ENCODE data around the gene APRT. TPM values are rescaled to one million over a fixed set of nuclear protein-coding genes. Genes with fewer than 3 reads are reported as not detected.

Gene APRT
- total and polyA plus RNA-seq, 2 of the 8 experiments (the other 6 are each of a cell fraction or from before 2014, with no cell fraction given), result 221 to 267 TPM

DNA sequence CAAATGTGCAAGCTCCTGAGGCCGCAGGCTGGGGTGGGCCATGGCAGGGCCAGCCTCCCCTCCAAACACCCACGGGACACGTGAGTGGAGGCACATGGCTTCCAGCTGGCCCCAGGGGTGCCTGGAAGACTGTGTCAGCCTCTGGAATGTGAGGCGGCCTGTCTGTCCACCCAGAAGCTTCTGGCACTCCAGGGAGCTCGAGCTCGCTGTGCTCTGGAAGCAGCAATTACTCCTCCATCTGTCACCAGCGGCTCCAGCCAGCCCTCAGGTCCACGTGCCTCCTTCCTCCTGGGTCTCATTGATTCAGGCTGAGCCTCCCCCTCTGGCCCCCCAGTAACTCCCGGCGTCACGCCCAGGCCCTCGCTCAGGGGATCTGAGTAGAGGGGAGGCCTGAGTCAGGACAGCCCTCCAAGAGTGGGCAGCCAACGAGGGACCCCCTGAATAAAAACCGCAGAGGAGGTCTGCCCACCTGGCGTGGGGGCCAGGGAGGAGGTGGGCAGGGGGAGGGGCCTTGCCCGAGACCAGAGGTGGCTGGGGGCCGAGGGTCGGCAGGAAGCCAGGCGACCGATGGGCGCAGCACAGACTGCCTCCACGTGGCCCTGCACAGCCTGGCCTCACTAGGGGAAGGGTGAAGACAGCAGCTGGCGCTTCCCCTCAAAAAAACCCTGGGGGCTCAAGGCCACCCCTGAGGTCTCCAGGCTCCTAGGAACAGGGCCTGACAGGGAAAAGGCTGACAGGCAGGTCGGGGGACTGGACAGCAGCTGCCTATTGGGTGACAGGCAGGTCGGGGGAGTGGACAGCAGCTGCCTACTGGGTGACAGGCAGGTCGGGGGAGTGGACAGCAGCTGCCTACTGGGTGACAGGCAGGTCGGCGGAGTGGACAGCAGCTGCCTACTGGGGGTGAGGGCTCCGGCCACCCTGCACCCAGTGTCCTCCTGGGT lies 38.6 kb downstream of the APRT start:
- no peak overlapping the region for H3K23ac ChIP-seq (ENCODE audit: insufficient read length)
- TF ChIP-seq MAX (IDR thresholded peaks at IDR 0.05) (no peak), TAF7 (optimal IDR thresholded peaks at IDR 0.05; ENCODE audit: borderline replicate concordance, low read depth, low read length) (no peak), TEAD4 (IDR thresholded peaks at IDR 0.05; ENCODE audit: low read depth, low read length) (no peak), BCL11A (IDR thresholded peaks at IDR 0.05; ENCODE audit: low read depth in 2 of 2, low read length in 2 of 2) (no peak), SIN3A (conservative IDR thresholded peaks at IDR 0.05 in 1 of 2, IDR thresholded peaks at IDR 0.05 in 1 of 2; ENCODE audit: low read depth in 1 of 2, low read length in 2 of 2) (no peak; a peak in 1 of 4 replicates), RAD21 (IDR thresholded peaks at IDR 0.05 in 1 of 2, conservative IDR thresholded peaks at IDR 0.05 in 1 of 2; ENCODE audit: low read depth in 2 of 2, low read length in 2 of 2) (no peak)
- no peak overlapping the region for H3K9ac ChIP-seq (replicated peaks in 1 of 4; ENCODE audit: extremely low read depth in 1 of 4, low read depth in 3 of 4, low read length in 3 of 4)
- FAIRE-seq, result no peak
- no peaks in the 10 kb centered on the region for H3K36me3 ChIP-seq (ENCODE audit: control insufficient read depth in 2 of 4, insufficient read depth in 4 of 4, low read length in 3 of 4)
- no peak overlapping the region for H3K14ac ChIP-seq (ENCODE audit: insufficient read length)
- H2BK5ac ChIP-seq (ENCODE audit: low read depth, low read length), result no peak overlapping the region
- peak overlapping the region; percentile 6 for H3K56ac ChIP-seq (replicated peaks; ENCODE audit: insufficient read length, low read depth, low read length)
- H4K8ac ChIP-seq (ENCODE audit: extremely low read depth, insufficient read depth, low read length), result 0 out of 2 replicates have a peak overlapping the region, but pooled peaks have one; percentile 11
- H4K5ac ChIP-seq (ENCODE audit: insufficient read length, low read depth, low read length), result no peak overlapping the region
- peaks cover 3% of the 10 kb centered on the region in 2 experiments for H4K20me1 ChIP-seq (replicated peaks in 1 of 2; ENCODE audit: control insufficient read depth in 1 of 2, insufficient read depth in 2 of 2, low read length in 2 of 2)
- H3K79me2 ChIP-seq (ENCODE audit: control insufficient read depth in 1 of 2, insufficient read depth in 2 of 2, low read length in 2 of 2), result peaks cover 0 to 8% of the 10 kb centered on the region in 2 experiments; a peak in 1 of 4 replicates
- H2BK12ac ChIP-seq (ENCODE audit: low read depth, low read length), result no peak overlapping the region
- no peak overlapping the region for H2BK120ac ChIP-seq (replicated peaks; ENCODE audit: low read depth, low read length)
- H2BK15ac ChIP-seq (ENCODE audit: low read length), result no peak overlapping the region
- H3K27me3 ChIP-seq (replicated peaks in 1 of 4; ENCODE audit: control insufficient read depth in 3 of 4, extremely low read depth in 1 of 4, insufficient read depth in 3 of 4, low read length in 3 of 4), result no peaks in the 10 kb centered on the region
- H3K4me3 ChIP-seq (ENCODE audit: extremely low read depth in 1 of 4, insufficient read depth in 2 of 4, low read depth in 3 of 4, low read length in 4 of 4), result no peak overlapping the region
- POLR2A ChIA-PET (ENCODE audit: partially characterized antibody), result interaction anchor here (0.8 to 5.3 kb wide), 9 partner anchors 8 to 39 kb away, joined by 3 to 22 read pairs (median 4); no protein-coding TSS in a partner anchor
- peaks cover 9 to 48% (median 31%) of the 10 kb centered on the region in 4 experiments for H3K4me1 ChIP-seq (replicated peaks in 1 of 4; ENCODE audit: control insufficient read depth in 3 of 4, insufficient read depth in 4 of 4, low read length in 3 of 4)
- no peak overlapping the region for H3K4ac ChIP-seq (replicated peaks; ENCODE audit: insufficient read length, low read depth, low read length)
- H3K18ac ChIP-seq (ENCODE audit: extremely low read depth, low read length), result no peak overlapping the region
- WGBS, 2 experiments (ENCODE audit: extremely low coverage in 1 of 2, insufficient coverage in 1 of 2, insufficient read length in 1 of 2, insufficient replicate concordance in 2 of 2, low coverage in 1 of 2, low lambda C conversion rate in 2 of 2, missing lambda C conversion rate in 1 of 2), result 83% methylated on average over 28 of the region's 29 CpGs; no CpG with 5 or more reads in 1 of the 2 experiments
- no peak overlapping the region; the same call in 1 of the 2 replicates for H3K27ac ChIP-seq (ENCODE audit: low read depth, low read length)
- H3K23me2 ChIP-seq (ENCODE audit: low read depth, low read length), result no peaks in the 10 kb centered on the region; the same call in 1 of the 2 replicates
- H2AFZ ChIP-seq (ENCODE audit: low read length), result no peak overlapping the region
- H3K9me3 ChIP-seq (ENCODE audit: insufficient read depth in 2 of 2, low read depth in 1 of 2, low read length in 1 of 2), result no peaks in the 10 kb centered on the region
- H2BK20ac ChIP-seq (ENCODE audit: low read length), result no peak overlapping the region
- H3K79me1 ChIP-seq (ENCODE audit: low read depth, low read length), result peaks cover 2% of the 10 kb centered on the region; the same call in 1 of the 2 replicates
- no peak overlapping the region for H2AK5ac ChIP-seq (ENCODE audit: low read depth, low read length)
- H4K91ac ChIP-seq (replicated peaks; ENCODE audit: insufficient read length, low read length), result no peak overlapping the region
- no peak overlapping the region for H3K4me2 ChIP-seq (ENCODE audit: insufficient read depth in 1 of 2, low read depth in 2 of 2, low read length in 2 of 2)
- CTCF ChIA-PET (ENCODE audit: partially characterized antibody), result interaction anchor here (0.9 to 2.7 kb wide), 9 partner anchors 9 to 520 kb away, joined by 3 to 16 read pairs (median 8); no protein-coding TSS in a partner anchor
- no peak for DNase-seq (ENCODE audit: low read depth in 1 of 2, low spot score in 2 of 2)

Data from H1 (cell line).